Astrocyte (in vitro differentiated cells and primary cell): ENCODE results near the gene JMJD1C.

Experiments used
- EZH2 ChIP-seq: IDR thresholded peaks from 2 replicates; pipeline ENCODE4 v1.6.1; 2012; ENCODE audit warnings: mild to moderate bottlenecking, low read length, inconsistent platforms; ENCODE audit not compliant: insufficient read depth
- TF ChIP-seq, protein P1 (sequence below): IDR thresholded peaks from 2 replicates; pipeline ENCODE4 v1.5.1; 2011; ENCODE audit warnings: low read depth, mild to moderate bottlenecking, inconsistent platforms, low read length, moderate library complexity; ENCODE audit not compliant: insufficient read depth

DNA sequence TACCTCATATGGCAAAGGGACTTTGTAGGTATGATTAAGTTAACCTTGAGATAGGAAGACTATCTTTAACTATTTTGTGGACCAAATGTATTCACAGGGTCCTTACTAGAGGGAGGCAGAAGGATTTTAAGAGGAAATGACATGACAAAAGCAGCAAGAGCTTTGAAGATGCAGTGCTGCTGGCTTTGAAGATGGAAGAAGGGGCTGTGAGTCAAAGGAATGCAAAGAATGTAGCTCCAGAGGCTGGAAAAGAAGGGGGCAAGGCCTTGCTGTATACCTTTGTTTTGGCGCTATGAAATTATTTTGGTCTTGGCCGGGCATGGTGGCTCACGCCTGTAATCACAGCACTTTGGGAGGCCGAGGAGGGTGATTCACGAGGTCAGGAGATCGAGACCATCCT, 335.9 kb downstream of the JMJD1C start:
- TF ChIP-seq, protein P1, sequence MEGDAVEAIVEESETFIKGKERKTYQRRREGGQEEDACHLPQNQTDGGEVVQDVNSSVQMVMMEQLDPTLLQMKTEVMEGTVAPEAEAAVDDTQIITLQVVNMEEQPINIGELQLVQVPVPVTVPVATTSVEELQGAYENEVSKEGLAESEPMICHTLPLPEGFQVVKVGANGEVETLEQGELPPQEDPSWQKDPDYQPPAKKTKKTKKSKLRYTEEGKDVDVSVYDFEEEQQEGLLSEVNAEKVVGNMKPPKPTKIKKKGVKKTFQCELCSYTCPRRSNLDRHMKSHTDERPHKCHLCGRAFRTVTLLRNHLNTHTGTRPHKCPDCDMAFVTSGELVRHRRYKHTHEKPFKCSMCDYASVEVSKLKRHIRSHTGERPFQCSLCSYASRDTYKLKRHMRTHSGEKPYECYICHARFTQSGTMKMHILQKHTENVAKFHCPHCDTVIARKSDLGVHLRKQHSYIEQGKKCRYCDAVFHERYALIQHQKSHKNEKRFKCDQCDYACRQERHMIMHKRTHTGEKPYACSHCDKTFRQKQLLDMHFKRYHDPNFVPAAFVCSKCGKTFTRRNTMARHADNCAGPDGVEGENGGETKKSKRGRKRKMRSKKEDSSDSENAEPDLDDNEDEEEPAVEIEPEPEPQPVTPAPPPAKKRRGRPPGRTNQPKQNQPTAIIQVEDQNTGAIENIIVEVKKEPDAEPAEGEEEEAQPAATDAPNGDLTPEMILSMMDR = no peak
- no peak for TF ChIP-seq EZH2
